ENCODE results near the gene AIG1. TPM values are rescaled to one million over a fixed set of nuclear protein-coding genes. Genes with fewer than 3 reads are reported as not detected.

The AIG1 gene
- total RNA-seq, 1 donor from 2014 or later = 35.2 TPM

DNA sequence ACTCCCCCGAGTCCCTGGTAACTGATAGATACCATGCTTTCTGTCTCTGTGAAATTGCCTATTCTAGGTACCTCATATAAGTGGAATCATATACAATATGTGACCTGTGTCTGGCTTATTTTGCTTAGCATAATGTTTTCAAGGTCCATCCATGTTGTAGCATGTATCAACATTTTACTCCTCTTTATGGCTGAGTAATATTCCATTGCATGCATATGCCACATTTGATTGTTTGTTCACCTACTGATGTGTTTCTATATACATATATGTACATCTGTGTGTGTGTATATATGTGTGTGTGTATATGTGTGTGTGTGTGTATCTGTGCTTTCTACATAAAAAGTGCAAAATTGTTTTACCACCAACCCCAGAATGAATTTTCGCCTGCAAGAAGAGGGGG, 270.7 kb downstream of the AIG1 start:
- H3K4me3 ChIP-seq (ENCODE audit: insufficient read depth, low read depth, low read length) = no peak overlapping the region
- DNase-seq (ENCODE audit: low read depth) (no peak), FAIRE-seq (no peak)
- no peaks in the 10 kb centered on the region for H3K79me2 ChIP-seq (ENCODE audit: insufficient read depth, low read length)
- no peak overlapping the region for H3K4me2 ChIP-seq (ENCODE audit: low read length)
- H3K9ac ChIP-seq (ENCODE audit: low read length) = no peak overlapping the region
- H3K27ac ChIP-seq (ENCODE audit: low read depth, low read length) = no peak overlapping the region
- no peak overlapping the region for H2AFZ ChIP-seq (ENCODE audit: low read depth, low read length)
- no peaks in the 10 kb centered on the region for H3K36me3 ChIP-seq (ENCODE audit: insufficient read depth, low read length)
- H4K20me1 ChIP-seq (ENCODE audit: insufficient read depth, low read length) = no peaks in the 10 kb centered on the region
- no peaks in the 10 kb centered on the region for H3K9me3 ChIP-seq (ENCODE audit: insufficient read depth, low read depth, low read length)
- Mint-ChIP-seq H3K27ac (ENCODE audit: unreplicated experiment) (no peak overlapping the region), H3K4me3 (ENCODE audit: unreplicated experiment) (no peak overlapping the region), H3K27me3 (ENCODE audit: low read depth, unreplicated experiment) (no peaks in the 10 kb centered on the region), H3K36me3 (ENCODE audit: low read depth, unreplicated experiment) (no peaks in the 10 kb centered on the region), H3K9me3 (ENCODE audit: unreplicated experiment) (no peaks in the 10 kb centered on the region), H3K4me1 (ENCODE audit: low read depth, unreplicated experiment) (peaks cover 1% of the 10 kb centered on the region)
- H3K27me3 ChIP-seq (ENCODE audit: insufficient read depth, low read length) = no peaks in the 10 kb centered on the region
- no peak for TF ChIP-seq EZH2 (IDR thresholded peaks at IDR 0.05; ENCODE audit: insufficient read depth, low read length)
- TF ChIP-seq, protein P1, sequence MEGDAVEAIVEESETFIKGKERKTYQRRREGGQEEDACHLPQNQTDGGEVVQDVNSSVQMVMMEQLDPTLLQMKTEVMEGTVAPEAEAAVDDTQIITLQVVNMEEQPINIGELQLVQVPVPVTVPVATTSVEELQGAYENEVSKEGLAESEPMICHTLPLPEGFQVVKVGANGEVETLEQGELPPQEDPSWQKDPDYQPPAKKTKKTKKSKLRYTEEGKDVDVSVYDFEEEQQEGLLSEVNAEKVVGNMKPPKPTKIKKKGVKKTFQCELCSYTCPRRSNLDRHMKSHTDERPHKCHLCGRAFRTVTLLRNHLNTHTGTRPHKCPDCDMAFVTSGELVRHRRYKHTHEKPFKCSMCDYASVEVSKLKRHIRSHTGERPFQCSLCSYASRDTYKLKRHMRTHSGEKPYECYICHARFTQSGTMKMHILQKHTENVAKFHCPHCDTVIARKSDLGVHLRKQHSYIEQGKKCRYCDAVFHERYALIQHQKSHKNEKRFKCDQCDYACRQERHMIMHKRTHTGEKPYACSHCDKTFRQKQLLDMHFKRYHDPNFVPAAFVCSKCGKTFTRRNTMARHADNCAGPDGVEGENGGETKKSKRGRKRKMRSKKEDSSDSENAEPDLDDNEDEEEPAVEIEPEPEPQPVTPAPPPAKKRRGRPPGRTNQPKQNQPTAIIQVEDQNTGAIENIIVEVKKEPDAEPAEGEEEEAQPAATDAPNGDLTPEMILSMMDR (IDR thresholded peaks at IDR 0.05; ENCODE audit: insufficient read depth, low read depth, low read length) = no peak
- H3K4me1 ChIP-seq (ENCODE audit: insufficient read depth, low read length) = peaks cover 9% of the 10 kb centered on the region

DNA sequence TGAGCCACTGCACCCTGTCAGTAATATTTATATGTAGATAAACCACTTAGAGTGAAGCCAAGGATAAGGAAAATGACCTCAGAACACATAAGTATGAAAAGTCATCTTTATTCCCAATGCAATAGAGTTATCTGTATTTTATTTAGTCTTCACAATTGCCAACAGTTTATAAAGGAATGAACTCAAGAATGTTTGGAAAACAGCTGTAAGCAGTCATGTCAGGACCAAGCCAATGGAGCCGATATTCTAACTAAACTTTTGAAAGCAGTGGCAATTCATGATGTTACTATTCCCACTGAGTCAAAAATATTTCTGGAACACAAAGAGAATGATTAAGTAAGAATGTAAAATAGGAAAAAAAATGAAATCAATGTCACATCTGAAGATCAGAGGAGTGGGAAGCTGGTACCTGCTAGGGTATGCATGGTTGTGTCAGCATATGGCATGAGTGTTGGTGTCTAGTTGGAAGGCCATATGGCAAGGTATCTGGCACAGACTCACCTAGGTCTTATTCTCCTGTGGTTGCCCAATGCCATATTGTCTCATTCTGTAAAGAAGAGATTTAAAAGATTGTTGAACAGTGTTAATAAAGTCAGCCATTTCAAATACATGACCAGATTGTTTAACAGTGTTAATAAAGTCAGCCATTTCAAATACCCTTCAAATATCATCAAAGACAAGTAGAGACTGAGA, 271.6 kb downstream of the AIG1 start:
- Histone ChIP-seq H3K9ac (ENCODE audit: low read length) (no peak overlapping the region), H3K79me2 (ENCODE audit: insufficient read depth, low read length) (no peaks in the 10 kb centered on the region), H3K27ac (ENCODE audit: low read depth, low read length) (no peak overlapping the region), H3K4me2 (ENCODE audit: low read length) (no peak overlapping the region), H4K20me1 (ENCODE audit: insufficient read depth, low read length) (no peaks in the 10 kb centered on the region), H3K27me3 (ENCODE audit: insufficient read depth, low read length) (no peaks in the 10 kb centered on the region), H3K36me3 (ENCODE audit: insufficient read depth, low read length) (no peaks in the 10 kb centered on the region), H3K4me1 (ENCODE audit: insufficient read depth, low read length) (peaks cover 18% of the 10 kb centered on the region), H2AFZ (ENCODE audit: low read depth, low read length) (no peak overlapping the region), H3K4me3 (ENCODE audit: insufficient read depth, low read depth, low read length) (no peak overlapping the region), H3K9me3 (ENCODE audit: insufficient read depth, low read depth, low read length) (no peaks in the 10 kb centered on the region)
- no peaks in the 10 kb centered on the region for H3K27me3 Mint-ChIP-seq (ENCODE audit: low read depth, unreplicated experiment)
- DNase-seq (ENCODE audit: low read depth) (no peak), FAIRE-seq (no peak)
- no peaks in the 10 kb centered on the region for H3K9me3 Mint-ChIP-seq (ENCODE audit: unreplicated experiment)
- no peak overlapping the region for H3K4me3 Mint-ChIP-seq (ENCODE audit: unreplicated experiment)
- TF ChIP-seq, protein P1 (IDR thresholded peaks at IDR 0.05; ENCODE audit: insufficient read depth, low read depth, low read length) = no peak
- TF ChIP-seq EZH2 (IDR thresholded peaks at IDR 0.05; ENCODE audit: insufficient read depth, low read length) = no peak
- peaks cover 11% of the 10 kb centered on the region for H3K4me1 Mint-ChIP-seq (ENCODE audit: low read depth, unreplicated experiment)
- no peak overlapping the region for H3K27ac Mint-ChIP-seq (ENCODE audit: unreplicated experiment)
- no peaks in the 10 kb centered on the region for H3K36me3 Mint-ChIP-seq (ENCODE audit: low read depth, unreplicated experiment)

DNA sequence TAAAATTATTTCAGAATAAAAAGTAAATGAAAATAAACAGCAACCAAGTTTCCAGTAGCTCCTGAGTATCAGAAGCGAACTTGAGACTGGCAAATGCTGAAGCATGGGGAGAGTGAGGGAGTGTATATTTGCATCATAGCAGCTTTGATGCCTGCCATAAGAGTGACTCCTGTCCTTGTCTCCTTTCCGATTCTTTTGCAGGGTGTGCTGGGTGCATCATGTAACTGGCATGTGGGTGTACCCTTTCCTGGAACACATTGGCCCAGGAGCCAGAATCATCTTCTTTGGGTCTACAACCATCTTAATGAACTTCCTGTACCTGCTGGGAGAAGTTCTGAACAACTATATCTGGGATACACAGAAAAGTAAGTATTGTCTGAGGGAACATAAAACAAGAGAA, 272.4 kb downstream of the AIG1 start:
- Mint-ChIP-seq H3K4me1 (ENCODE audit: low read depth, unreplicated experiment) (peaks cover 12% of the 10 kb centered on the region), H3K27me3 (ENCODE audit: low read depth, unreplicated experiment) (no peaks in the 10 kb centered on the region), H3K36me3 (ENCODE audit: low read depth, unreplicated experiment) (no peaks in the 10 kb centered on the region), H3K9me3 (ENCODE audit: unreplicated experiment) (no peaks in the 10 kb centered on the region), H3K27ac (ENCODE audit: unreplicated experiment) (no peak overlapping the region), H3K4me3 (ENCODE audit: unreplicated experiment) (no peak overlapping the region)
- FAIRE-seq = no peak
- H4K20me1 ChIP-seq (ENCODE audit: insufficient read depth, low read length) = no peaks in the 10 kb centered on the region
- H3K4me3 ChIP-seq (ENCODE audit: insufficient read depth, low read depth, low read length) = no peak overlapping the region
- no peak for DNase-seq (ENCODE audit: low read depth)
- H3K79me2 ChIP-seq (ENCODE audit: insufficient read depth, low read length) = no peaks in the 10 kb centered on the region
- no peaks in the 10 kb centered on the region for H3K27me3 ChIP-seq (ENCODE audit: insufficient read depth, low read length)
- no peak overlapping the region for H3K27ac ChIP-seq (ENCODE audit: low read depth, low read length)
- H3K4me2 ChIP-seq (ENCODE audit: low read length) = no peak overlapping the region
- no peaks in the 10 kb centered on the region for H3K36me3 ChIP-seq (ENCODE audit: insufficient read depth, low read length)
- H3K9me3 ChIP-seq (ENCODE audit: insufficient read depth, low read depth, low read length) = no peaks in the 10 kb centered on the region
- H3K4me1 ChIP-seq (ENCODE audit: insufficient read depth, low read length) = peaks cover 19% of the 10 kb centered on the region
- no peak overlapping the region for H2AFZ ChIP-seq (ENCODE audit: low read depth, low read length)
- TF ChIP-seq EZH2 (IDR thresholded peaks at IDR 0.05; ENCODE audit: insufficient read depth, low read length) = no peak
- TF ChIP-seq, protein P1 (IDR thresholded peaks at IDR 0.05; ENCODE audit: insufficient read depth, low read depth, low read length) = no peak
- no peak overlapping the region for H3K9ac ChIP-seq (ENCODE audit: low read length)
